Upper lobe of left lung (tissue), 6 donors: Measurements from ENCODE around the gene SALL2. TPM values are rescaled to one million over a fixed set of nuclear protein-coding genes. Genes with fewer than 3 reads are reported as not detected.

Source experiments
- ATAC-seq, 2 donors: fragments of 200-7000 bp; cut with Tn5 transposase; one replicate each; pipeline ENCODE4 v1.9.1; 2022; ENCODE audit warnings: mild to moderate bottlenecking in 2 of 2, moderate library complexity in 2 of 2; ENCODE audit not compliant: low FRiP score in 2 of 2
- DNase-seq, 2 donors: peaks; one replicate each; pipeline ENCODE4 v3.0.0-alpha.2; 2019 to 2020
- H3K27ac ChIP-seq, 4 donors: fragments of 200-600 bp; sonication (generic); one replicate each; pipeline ENCODE4 v1.5.1; 2016 to 2019
- H3K27me3 ChIP-seq, 4 donors: fragments of 200-600 bp; sonication (generic); one replicate each; pipeline ENCODE4 v1.5.1; 2017 to 2019
- H3K36me3 ChIP-seq, 4 donors: fragments of 200-600 bp; sonication (generic); one replicate each; pipeline ENCODE4 v1.5.1; 2016 to 2019
- H3K4me1 ChIP-seq, 4 donors: fragments of 200-600 bp; sonication (generic); one replicate each; pipeline ENCODE4 v1.5.1; 2018 to 2019
- H3K4me3 ChIP-seq, 4 donors: fragments of 200-600 bp; sonication (generic); one replicate each; pipeline ENCODE4 v1.5.1; 2017 to 2019; ENCODE audit warnings: mild to moderate bottlenecking in 2 of 4, moderate library complexity in 1 of 4
- H3K9me3 ChIP-seq, 4 donors: fragments of 200-600 bp; sonication (generic); one replicate each; pipeline ENCODE4 v1.5.1; 2018 to 2019
- EP300 ChIP-seq, 4 donors: sonication (generic); formaldehyde crosslinking; IDR thresholded peaks; one replicate each; pipeline ENCODE4 v1.5.1; 2017; ENCODE audit warnings: antibody characterized with exemption in 4 of 4, control low read depth in 2 of 4
- POLR2A ChIP-seq, 4 donors: fragments of 450-650 bp; IDR thresholded peaks; one replicate each; pipeline ENCODE4 v1.5.1; 2016 to 2017; ENCODE audit warnings: antibody characterized with exemption in 4 of 4, mild to moderate bottlenecking in 2 of 4
- POLR2AphosphoS5 ChIP-seq, 2 donors: sonication (generic); formaldehyde crosslinking; IDR thresholded peaks; one replicate each; pipeline ENCODE4 v1.5.1; 2017; ENCODE audit warnings: antibody characterized with exemption in 2 of 2
- WGBS, 2 donors: methylation state at CpG; one replicate each; pipeline ENCODE4 v1.1.5; 2017 to 2018; 5-methylcytosine and 5-hydroxymethylcytosine counted together
- total RNA-seq, 6 donors: library from RNA; depleted of rRNA in 4 of 6; stranded (reverse); fragments of >200 nt in 4 of 6; gene quantifications; one replicate each; pipeline versions ENCODE4 v1.1.0 to v1.2.1, GENCODE V29; 2016 to 2021
- TF ChIP-seq, protein P1 (sequence below), 6 experiments: fragments of 450-650 bp in 4 of 6; fragments of 200-600 bp in 2 of 6; sonication (generic) in 2 of 6; IDR thresholded peaks; one replicate each; pipeline ENCODE4 v1.5.1; 2016 to 2019; ENCODE audit warnings: antibody characterized with exemption in 6 of 6
- donor health status: DM: no; HTN: no; CAD: no; lungs with moderate emphysema.
- donor health status: DM: no; HTN: yes; CAD: no; lungs with severe emphysema.

The SALL2 gene
- total RNA-seq, 6 donors from 2014 or later: 5.5 to 12.2 (median 8.0) TPM

DNA sequence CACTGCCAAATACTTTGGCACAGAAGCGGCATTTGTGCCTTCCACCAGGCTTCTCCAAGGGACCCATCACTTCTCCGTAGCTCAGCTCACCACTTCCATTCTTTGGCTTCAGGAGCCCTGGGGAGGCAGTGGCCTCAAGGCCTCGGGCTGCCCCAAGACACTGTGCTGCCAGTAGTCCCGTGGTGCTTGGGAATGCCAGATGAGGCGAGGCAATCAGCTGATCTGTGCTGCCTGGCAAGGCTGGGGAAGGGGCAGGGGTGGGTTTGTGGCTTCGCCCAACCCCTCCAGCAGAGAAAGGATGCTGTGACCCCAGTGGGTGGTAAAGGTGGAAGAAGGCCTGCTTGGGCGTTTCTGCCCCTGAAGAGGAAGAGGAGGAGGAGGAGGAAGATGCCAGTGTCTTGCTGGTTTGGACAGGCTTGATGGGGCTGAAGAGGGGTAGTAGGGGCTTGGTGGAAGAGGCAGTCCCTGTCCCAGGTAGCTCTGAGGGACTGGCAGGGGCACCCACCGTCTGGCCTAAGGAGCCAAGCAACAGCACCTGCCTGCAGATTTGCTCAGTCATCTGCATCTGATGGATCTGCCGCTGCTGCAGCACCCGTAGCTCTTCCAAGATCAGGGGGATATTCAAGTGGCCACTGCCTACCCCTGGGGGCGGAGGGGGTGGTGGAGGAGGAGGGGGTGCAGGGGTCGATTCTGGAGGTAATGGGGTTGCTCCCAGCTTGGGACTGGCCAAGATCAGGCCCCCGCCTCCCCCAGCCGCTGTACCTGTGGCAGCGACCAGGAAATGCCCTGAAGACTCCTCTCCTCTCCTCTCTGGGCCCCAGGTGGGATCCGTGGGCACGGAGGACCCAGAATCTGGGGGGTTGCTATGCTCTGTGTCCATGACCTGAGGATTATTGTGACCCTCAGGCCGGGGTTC lies 1.3 kb downstream of the SALL2 start:
- TF ChIP-seq EP300 (IDR thresholded peaks at IDR 0.05): no peak
- no peak for TF ChIP-seq POLR2AphosphoS5 (IDR thresholded peaks at IDR 0.05)
- TF ChIP-seq, protein P1, sequence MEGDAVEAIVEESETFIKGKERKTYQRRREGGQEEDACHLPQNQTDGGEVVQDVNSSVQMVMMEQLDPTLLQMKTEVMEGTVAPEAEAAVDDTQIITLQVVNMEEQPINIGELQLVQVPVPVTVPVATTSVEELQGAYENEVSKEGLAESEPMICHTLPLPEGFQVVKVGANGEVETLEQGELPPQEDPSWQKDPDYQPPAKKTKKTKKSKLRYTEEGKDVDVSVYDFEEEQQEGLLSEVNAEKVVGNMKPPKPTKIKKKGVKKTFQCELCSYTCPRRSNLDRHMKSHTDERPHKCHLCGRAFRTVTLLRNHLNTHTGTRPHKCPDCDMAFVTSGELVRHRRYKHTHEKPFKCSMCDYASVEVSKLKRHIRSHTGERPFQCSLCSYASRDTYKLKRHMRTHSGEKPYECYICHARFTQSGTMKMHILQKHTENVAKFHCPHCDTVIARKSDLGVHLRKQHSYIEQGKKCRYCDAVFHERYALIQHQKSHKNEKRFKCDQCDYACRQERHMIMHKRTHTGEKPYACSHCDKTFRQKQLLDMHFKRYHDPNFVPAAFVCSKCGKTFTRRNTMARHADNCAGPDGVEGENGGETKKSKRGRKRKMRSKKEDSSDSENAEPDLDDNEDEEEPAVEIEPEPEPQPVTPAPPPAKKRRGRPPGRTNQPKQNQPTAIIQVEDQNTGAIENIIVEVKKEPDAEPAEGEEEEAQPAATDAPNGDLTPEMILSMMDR (IDR thresholded peaks at IDR 0.05): no peak
- TF ChIP-seq POLR2A (IDR thresholded peaks at IDR 0.05): no peak
- no peak for DNase-seq
- H3K4me3 ChIP-seq: peak overlapping the region in 2 of 4 donors; percentile 73 to 90
- no peak for ATAC-seq
- peaks cover 3 to 26% (median 15%) of the 10 kb centered on the region in 4 donors for H3K4me1 ChIP-seq
- H3K36me3 ChIP-seq: no peaks in the 10 kb centered on the region
- WGBS, 2 donors: 82 to 90% methylated on average over 5 to 17 of the region's 18 CpGs
- no peaks in the 10 kb centered on the region for H3K9me3 ChIP-seq
- H3K27me3 ChIP-seq: no peaks in the 10 kb centered on the region
- H3K27ac ChIP-seq: peak overlapping the region in 2 of 4 donors; percentile 70 to 73

GRCh38 chr14:21523203-21523602 lies 2.9 kb downstream of the SALL2 start:
- H3K9me3 ChIP-seq: no peaks in the 10 kb centered on the region
- ATAC-seq (no peak), DNase-seq (no peak)
- 91 to 96% methylated on average over 5 to 6 of the region's 7 CpGs for WGBS, 2 donors
- H3K27me3 ChIP-seq: no peaks in the 10 kb centered on the region
- no peak overlapping the region for H3K4me3 ChIP-seq
- H3K4me1 ChIP-seq: peaks cover 3 to 26% (median 15%) of the 10 kb centered on the region in 4 donors
- H3K27ac ChIP-seq: no peak overlapping the region
- H3K36me3 ChIP-seq: no peaks in the 10 kb centered on the region
- TF ChIP-seq POLR2A (IDR thresholded peaks at IDR 0.05): no peak
- TF ChIP-seq, protein P1 (IDR thresholded peaks at IDR 0.05): no peak
- TF ChIP-seq POLR2AphosphoS5 (IDR thresholded peaks at IDR 0.05): no peak
- no peak for TF ChIP-seq EP300 (IDR thresholded peaks at IDR 0.05)

GRCh38 chr14:21521501-21521900 lies 4.6 kb downstream of the SALL2 start:
- Histone ChIP-seq H3K4me1 (peaks cover 0 to 17% (median 8%) of the 10 kb centered on the region in 4 donors), H3K27ac (no peak overlapping the region), H3K9me3 (no peaks in the 10 kb centered on the region), H3K36me3 (no peaks in the 10 kb centered on the region), H3K27me3 (no peaks in the 10 kb centered on the region), H3K4me3 (no peak overlapping the region)
- WGBS, 2 donors: 54 to 67% methylated on average over 2 of the region's 2 CpGs
- DNase-seq (no peak), ATAC-seq (no peak)
- TF ChIP-seq, protein P1 (IDR thresholded peaks at IDR 0.05): no peak
- TF ChIP-seq EP300 (IDR thresholded peaks at IDR 0.05) (peak in 1 of 4 donors; percentile 37), POLR2A (IDR thresholded peaks at IDR 0.05) (no peak)

GRCh38 chr14:21520767-21521166 lies 5.4 kb downstream of the SALL2 start:
- TF ChIP-seq EP300 (IDR thresholded peaks at IDR 0.05) (no peak), POLR2AphosphoS5 (IDR thresholded peaks at IDR 0.05) (no peak), POLR2A (IDR thresholded peaks at IDR 0.05) (no peak)
- TF ChIP-seq, protein P1 (IDR thresholded peaks at IDR 0.05): no peak
- no peaks in the 10 kb centered on the region for H3K27me3 ChIP-seq
- no peaks in the 10 kb centered on the region for H3K9me3 ChIP-seq
- H3K27ac ChIP-seq: no peak overlapping the region
- ATAC-seq (no peak), DNase-seq (no peak)
- H3K4me1 ChIP-seq: peaks cover 0 to 11% (median 5%) of the 10 kb centered on the region in 4 donors
- no peaks in the 10 kb centered on the region for H3K36me3 ChIP-seq
- no peak overlapping the region for H3K4me3 ChIP-seq
- WGBS, 2 donors: 73 to 100% methylated on average over 1 of the region's 1 CpG
